ENCODE measurements around the gene ROR1. TPM values are rescaled to one million over a fixed set of nuclear protein-coding genes. Genes with fewer than 3 reads are reported as not detected.

Gene ROR1
- total and polyA plus RNA-seq, 2 donors (not counting 3 experiments of a cell fraction or from before 2014, with no cell fraction given), result 2.6 to 3.5 TPM

- intact Hi-C loops (cut with micrococcal nuclease), result no loop called here
- Histone ChIP-seq H3K4me1 (ENCODE audit: control insufficient read depth, extremely low read depth, insufficient read depth, low read length) (no peaks in the 10 kb centered on the region), H3K9me1 (replicated peaks; ENCODE audit: control insufficient read depth, extremely low read depth, insufficient read depth, low read length) (no peaks in the 10 kb centered on the region), H4K20me1 (replicated peaks; ENCODE audit: control insufficient read depth, extremely low read depth, insufficient read depth, low read length) (no peaks in the 10 kb centered on the region), H3K9ac (replicated peaks; ENCODE audit: extremely low read depth, insufficient read depth, low read length) (no peak overlapping the region), H3K4me2 (ENCODE audit: insufficient read depth, low read length) (no peak overlapping the region), H3K79me2 (ENCODE audit: control insufficient read depth, insufficient read depth, low read length) (no peaks in the 10 kb centered on the region), H3K4me3 (replicated peaks in 1 of 3; ENCODE audit: insufficient read depth in 1 of 3, low read depth in 1 of 3, low read length in 3 of 3) (no peak overlapping the region), H3K9me3 (replicated peaks; ENCODE audit: control insufficient read depth, insufficient read depth, low read length) (no peaks in the 10 kb centered on the region), H3K36me3 (ENCODE audit: control insufficient read depth in 2 of 2, extremely low read depth in 1 of 2, insufficient read depth in 2 of 2, low read length in 2 of 2) (no peaks in the 10 kb centered on the region), H2AFZ (ENCODE audit: low read depth, low read length) (no peak overlapping the region), H3K27ac (ENCODE audit: insufficient read depth, low read depth, low read length) (no peak overlapping the region), H3K27me3 (ENCODE audit: control insufficient read depth in 2 of 2, insufficient read depth in 2 of 2, low read length in 2 of 2) (no peaks in the 10 kb centered on the region)
- CTCF ChIA-PET, result interaction anchor here (1.0 kb wide), 1 partner anchor 53 kb away, joined by 4 read pairs; no protein-coding TSS in a partner anchor
- no peak for DNase-seq (ENCODE audit: low read depth, low spot score)
- dilution Hi-C loops (cut with MboI; ENCODE audit: extremely low pct_ligation_motif_present, low sequenced_read_pairs), result no loop called here
- no peak for FAIRE-seq
- POLR2A ChIA-PET, result no interaction called here
- BruUV-seq (replicated peaks), result no TSS peak
- no peak for TF ChIP-seq EZH2 (IDR thresholded peaks at IDR 0.05; ENCODE audit: borderline replicate concordance, low read depth, low read length, severe bottlenecking)
- no peak for TF ChIP-seq POLR2AphosphoS5 (IDR thresholded peaks at IDR 0.05; ENCODE audit: insufficient read depth, low read depth, low read length)
- TF ChIP-seq, protein P1, sequence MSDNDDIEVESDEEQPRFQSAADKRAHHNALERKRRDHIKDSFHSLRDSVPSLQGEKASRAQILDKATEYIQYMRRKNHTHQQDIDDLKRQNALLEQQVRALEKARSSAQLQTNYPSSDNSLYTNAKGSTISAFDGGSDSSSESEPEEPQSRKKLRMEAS (IDR thresholded peaks at IDR 0.05; ENCODE audit: insufficient read depth, insufficient read length), result no peak
- TF ChIP-seq, protein P2, sequence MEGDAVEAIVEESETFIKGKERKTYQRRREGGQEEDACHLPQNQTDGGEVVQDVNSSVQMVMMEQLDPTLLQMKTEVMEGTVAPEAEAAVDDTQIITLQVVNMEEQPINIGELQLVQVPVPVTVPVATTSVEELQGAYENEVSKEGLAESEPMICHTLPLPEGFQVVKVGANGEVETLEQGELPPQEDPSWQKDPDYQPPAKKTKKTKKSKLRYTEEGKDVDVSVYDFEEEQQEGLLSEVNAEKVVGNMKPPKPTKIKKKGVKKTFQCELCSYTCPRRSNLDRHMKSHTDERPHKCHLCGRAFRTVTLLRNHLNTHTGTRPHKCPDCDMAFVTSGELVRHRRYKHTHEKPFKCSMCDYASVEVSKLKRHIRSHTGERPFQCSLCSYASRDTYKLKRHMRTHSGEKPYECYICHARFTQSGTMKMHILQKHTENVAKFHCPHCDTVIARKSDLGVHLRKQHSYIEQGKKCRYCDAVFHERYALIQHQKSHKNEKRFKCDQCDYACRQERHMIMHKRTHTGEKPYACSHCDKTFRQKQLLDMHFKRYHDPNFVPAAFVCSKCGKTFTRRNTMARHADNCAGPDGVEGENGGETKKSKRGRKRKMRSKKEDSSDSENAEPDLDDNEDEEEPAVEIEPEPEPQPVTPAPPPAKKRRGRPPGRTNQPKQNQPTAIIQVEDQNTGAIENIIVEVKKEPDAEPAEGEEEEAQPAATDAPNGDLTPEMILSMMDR (IDR thresholded peaks at IDR 0.05; ENCODE audit: extremely low read depth in 1 of 2, insufficient read depth in 1 of 2, low read depth in 1 of 2, low read length in 2 of 2), result no peak
- no peak for TF ChIP-seq MYC (IDR thresholded peaks at IDR 0.05; ENCODE audit: low read depth, low read length)
- TF ChIP-seq POLR2A (IDR thresholded peaks at IDR 0.05; ENCODE audit: low read depth, low read length), result no peak
- TF ChIP-seq JUN (IDR thresholded peaks at IDR 0.05; ENCODE audit: borderline replicate concordance, insufficient read depth, insufficient read length, low read depth), result no peak
- no peak for TF ChIP-seq FOS (IDR thresholded peaks at IDR 0.05; ENCODE audit: borderline replicate concordance, insufficient read depth, low read length)
- no peak for TF ChIP-seq GATA2 (IDR thresholded peaks at IDR 0.05; ENCODE audit: insufficient read depth, insufficient read length, low read depth, low read length)
Observed at GRCh38 chr1:64084451-64084850, 310.6 kb downstream of the ROR1 start.

All from endothelial cell of umbilical vein (primary cell).